Measurements from ENCODE around the gene R3HDM2. TPM values are rescaled to one million over a fixed set of nuclear protein-coding genes. Genes with fewer than 3 reads are reported as not detected.
"Not testable (repeated sequence)": the region's sequence is repeated elsewhere in the genome, so short reads cannot be mapped to it uniquely, and the experiment has no call there.

Gene R3HDM2
- total RNA-seq, 2 donors from 2014 or later = 82.7 to 116 TPM

GRCh38 chr12:57410534-57410933 is 20.3 kb downstream of the R3HDM2 start:
- Histone ChIP-seq H3K4me3 (ENCODE audit: low read length) (no peak overlapping the region), H3K36me3 (ENCODE audit: control insufficient read depth, insufficient read depth, low read length) (no peaks in the 10 kb centered on the region), H3K27ac (ENCODE audit: low read depth, low read length) (no peak overlapping the region), H3K9me3 (ENCODE audit: control insufficient read depth, low read length) (no peaks in the 10 kb centered on the region), H3K27me3 (ENCODE audit: control insufficient read depth, insufficient read depth, low read length, poor library complexity, severe bottlenecking) (no peaks in the 10 kb centered on the region), H3K4me1 (ENCODE audit: control insufficient read depth, insufficient read depth, low read length) (no peaks in the 10 kb centered on the region), H3K9ac (ENCODE audit: extremely low read depth, low read length, poor library complexity, severe bottlenecking) (no peak overlapping the region)
- Mint-ChIP-seq H3K36me3 (ENCODE audit: low read depth) (peaks cover 5% of the 10 kb centered on the region), H3K9me3 (no peaks in the 10 kb centered on the region), H3K4me3 (no peak overlapping the region), H3K27ac (no peak overlapping the region), H3K27me3 (ENCODE audit: insufficient read depth) (no peaks in the 10 kb centered on the region), H3K4me1 (no peaks in the 10 kb centered on the region)
- DNase-seq = no peak
- no peak for TF ChIP-seq CTCF (conservative IDR thresholded peaks at IDR 0.05)
- WGBS, 2 experiments (ENCODE audit: insufficient coverage in 1 of 2, insufficient read length in 1 of 2) = 91 to 96% methylated on average over 4 of the region's 4 CpGs

GRCh38 chr12:57404966-57405640 is 25.7 kb downstream of the R3HDM2 start:
- H3K4me1 Mint-ChIP-seq = no peaks in the 10 kb centered on the region
- Histone ChIP-seq H3K4me1 (ENCODE audit: control insufficient read depth, insufficient read depth, low read length) (no peaks in the 10 kb centered on the region), H3K27ac (ENCODE audit: low read depth, low read length) (no peak overlapping the region), H3K4me3 (ENCODE audit: low read length) (no peak overlapping the region), H3K9ac (ENCODE audit: extremely low read depth, low read length, poor library complexity, severe bottlenecking) (no peak overlapping the region), H3K27me3 (ENCODE audit: control insufficient read depth, insufficient read depth, low read length, poor library complexity, severe bottlenecking) (no peaks in the 10 kb centered on the region), H3K9me3 (ENCODE audit: control insufficient read depth, low read length) (no peaks in the 10 kb centered on the region), H3K36me3 (ENCODE audit: control insufficient read depth, insufficient read depth, low read length) (no peaks in the 10 kb centered on the region)
- no peaks in the 10 kb centered on the region for H3K9me3 Mint-ChIP-seq
- 94 to 100% methylated on average over 3 to 4 of the region's 5 CpGs for WGBS, 2 experiments (ENCODE audit: insufficient coverage in 1 of 2, insufficient read length in 1 of 2)
- peaks cover 8% of the 10 kb centered on the region for H3K36me3 Mint-ChIP-seq (ENCODE audit: low read depth)
- no peak for TF ChIP-seq CTCF (conservative IDR thresholded peaks at IDR 0.05)
- peak overlapping the region; percentile 64 for H3K27ac Mint-ChIP-seq
- no peak overlapping the region for H3K4me3 Mint-ChIP-seq
- H3K27me3 Mint-ChIP-seq (ENCODE audit: insufficient read depth) = no peaks in the 10 kb centered on the region
- no peak for DNase-seq

GRCh38 chr12:57402156-57402555 is 28.7 kb downstream of the R3HDM2 start:
- H3K36me3 Mint-ChIP-seq (ENCODE audit: low read depth); DNase-seq: not testable (repeated sequence)

GRCh38 chr12:57401165-57401564 is 29.7 kb downstream of the R3HDM2 start:
- no peak overlapping the region for H3K4me3 Mint-ChIP-seq
- H3K27me3 ChIP-seq (ENCODE audit: control insufficient read depth, insufficient read depth, low read length, poor library complexity, severe bottlenecking) = no peaks in the 10 kb centered on the region
- H3K27me3 Mint-ChIP-seq (ENCODE audit: insufficient read depth) = no peaks in the 10 kb centered on the region
- no peak for DNase-seq
- no peaks in the 10 kb centered on the region for H3K36me3 ChIP-seq (ENCODE audit: control insufficient read depth, insufficient read depth, low read length)
- no peak for TF ChIP-seq CTCF (conservative IDR thresholded peaks at IDR 0.05)
- no peaks in the 10 kb centered on the region for H3K9me3 Mint-ChIP-seq
- no peak overlapping the region for H3K9ac ChIP-seq (ENCODE audit: extremely low read depth, low read length, poor library complexity, severe bottlenecking)
- H3K4me1 ChIP-seq (ENCODE audit: control insufficient read depth, insufficient read depth, low read length) = no peaks in the 10 kb centered on the region
- 89 to 93% methylated on average over 5 of the region's 5 CpGs for WGBS, 2 experiments (ENCODE audit: insufficient coverage in 1 of 2, insufficient read length in 1 of 2)
- H3K36me3 Mint-ChIP-seq (ENCODE audit: low read depth) = peaks cover 7% of the 10 kb centered on the region
- H3K4me3 ChIP-seq (ENCODE audit: low read length) = no peak overlapping the region
- H3K4me1 Mint-ChIP-seq = peaks cover 8% of the 10 kb centered on the region
- H3K27ac ChIP-seq (ENCODE audit: low read depth, low read length) = no peak overlapping the region
- peak overlapping the region; percentile 30 for H3K27ac Mint-ChIP-seq
- H3K9me3 ChIP-seq (ENCODE audit: control insufficient read depth, low read length) = no peaks in the 10 kb centered on the region

More at GRCh38 chr12:57402156-57402555, 28.7 kb downstream of the R3HDM2 start:
- H3K4me1 Mint-ChIP-seq; H3K4me3 Mint-ChIP-seq; H3K27me3 ChIP-seq (ENCODE audit: control insufficient read depth, insufficient read depth, low read length, poor library complexity, severe bottlenecking); H3K36me3 ChIP-seq (ENCODE audit: control insufficient read depth, insufficient read depth, low read length); H3K4me1 ChIP-seq (ENCODE audit: control insufficient read depth, insufficient read depth, low read length); H3K9ac ChIP-seq (ENCODE audit: extremely low read depth, low read length, poor library complexity, severe bottlenecking); H3K27ac Mint-ChIP-seq; H3K4me3 ChIP-seq (ENCODE audit: low read length); H3K9me3 ChIP-seq (ENCODE audit: control insufficient read depth, low read length); H3K27me3 Mint-ChIP-seq (ENCODE audit: insufficient read depth); H3K27ac ChIP-seq (ENCODE audit: low read depth, low read length); H3K9me3 Mint-ChIP-seq: not testable (repeated sequence)
- WGBS, 2 experiments (ENCODE audit: insufficient coverage in 1 of 2, insufficient read length in 1 of 2) = 90 to 100% methylated on average over 2 to 4 of the region's 4 CpGs

GRCh38 chr12:57399718-57400463 is 31.0 kb downstream of the R3HDM2 start:
- H3K9ac ChIP-seq (ENCODE audit: extremely low read depth, low read length, poor library complexity, severe bottlenecking); H3K4me1 ChIP-seq (ENCODE audit: control insufficient read depth, insufficient read depth, low read length); H3K27me3 ChIP-seq (ENCODE audit: control insufficient read depth, insufficient read depth, low read length, poor library complexity, severe bottlenecking); H3K36me3 ChIP-seq (ENCODE audit: control insufficient read depth, insufficient read depth, low read length); H3K4me3 ChIP-seq (ENCODE audit: low read length); H3K27me3 Mint-ChIP-seq (ENCODE audit: insufficient read depth); DNase-seq; H3K27ac Mint-ChIP-seq; H3K4me1 Mint-ChIP-seq; H3K9me3 ChIP-seq (ENCODE audit: control insufficient read depth, low read length); H3K9me3 Mint-ChIP-seq; H3K4me3 Mint-ChIP-seq; H3K27ac ChIP-seq (ENCODE audit: low read depth, low read length): not testable (repeated sequence)
- 93 to 97% methylated on average over 3 to 4 of the region's 7 CpGs for WGBS, 2 experiments (ENCODE audit: insufficient coverage in 1 of 2, insufficient read length in 1 of 2)
- peaks cover 15% of the 10 kb centered on the region for H3K36me3 Mint-ChIP-seq (ENCODE audit: low read depth)
